ENCODE measurements around the gene OSTN.
"Not testable (repeated sequence)": the region's sequence is repeated elsewhere in the genome, so short reads cannot be mapped to it uniquely, and the experiment has no call there.

The OSTN gene

DNA sequence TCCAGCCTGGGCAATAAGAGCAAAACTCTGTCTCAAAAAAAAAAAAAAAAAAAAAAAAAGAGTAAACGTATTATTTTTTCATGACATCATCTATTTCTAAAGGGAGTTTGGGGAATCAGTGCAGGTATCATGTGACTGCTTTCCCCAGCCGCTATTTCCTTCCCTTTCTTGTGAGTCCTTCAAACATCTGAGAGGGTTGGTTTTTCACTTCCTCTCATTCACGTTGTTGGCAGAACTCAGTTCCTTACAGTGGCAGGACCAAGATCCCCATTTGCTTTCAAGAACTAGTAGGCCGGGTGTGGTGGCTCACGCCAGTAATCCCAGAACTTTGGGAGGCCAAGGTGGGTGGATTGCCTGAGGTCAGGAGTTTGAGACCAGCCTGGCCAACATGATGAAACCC lies 47.0 kb downstream of the OSTN start:
- ATAC-seq = not testable (repeated sequence)

GRCh38 chr3:191246630-191247029 lies 47.6 kb downstream of the OSTN start:
- ATAC-seq = peak; percentile 91
- TF ChIP-seq ARNTL (CRISPR knock-in tag; IDR thresholded peaks at IDR 0.05; ENCODE audit: borderline replicate concordance, low read depth) = no peak
- TF ChIP-seq ZC3H10 (CRISPR knock-in tag; IDR thresholded peaks at IDR 0.05) = 0 out of 2 replicates have a peak, but pooled peaks have one; percentile 36

GRCh38 chr3:191253089-191253799 lies 54.2 kb downstream of the OSTN start:
- TF ChIP-seq PPARA (CRISPR knock-in tag; IDR thresholded peaks at IDR 0.05; ENCODE audit: borderline replicate concordance) (no peak), RARB (CRISPR knock-in tag; IDR thresholded peaks at IDR 0.05) (no peak)
- ATAC-seq = no peak

- ATAC-seq = no peak
- TF ChIP-seq ZNF565 (CRISPR knock-in tag; conservative IDR thresholded peaks at IDR 0.05; ENCODE audit: low read depth) (no peak), ESRRG (CRISPR knock-in tag; IDR thresholded peaks at IDR 0.05) (no peak), CSRNP3 (CRISPR knock-in tag; IDR thresholded peaks at IDR 0.05) (no peak), ISL1 (CRISPR knock-in tag; IDR thresholded peaks at IDR 0.05) (no peak), TCF4 (CRISPR knock-in tag; IDR thresholded peaks at IDR 0.05; ENCODE audit: borderline replicate concordance) (no peak), ZFP30 (CRISPR knock-in tag; IDR thresholded peaks at IDR 0.05) (no peak), CSDC2 (CRISPR knock-in tag; IDR thresholded peaks at IDR 0.05) (no peak), RARB (CRISPR knock-in tag; IDR thresholded peaks at IDR 0.05) (no peak), TOX (CRISPR knock-in tag; IDR thresholded peaks at IDR 0.05; ENCODE audit: borderline replicate concordance) (no peak), ZC3H10 (CRISPR knock-in tag; IDR thresholded peaks at IDR 0.05) (no peak), POU6F1 (CRISPR knock-in tag; IDR thresholded peaks at IDR 0.05; ENCODE audit: borderline replicate concordance, low read depth) (no peak), ZNF70 (CRISPR knock-in tag; IDR thresholded peaks at IDR 0.05) (no peak), PPARA (CRISPR knock-in tag; IDR thresholded peaks at IDR 0.05; ENCODE audit: borderline replicate concordance) (no peak), GLIS3 (CRISPR knock-in tag; IDR thresholded peaks at IDR 0.05) (no peak), BACH2 (CRISPR knock-in tag; IDR thresholded peaks at IDR 0.05; ENCODE audit: borderline replicate concordance) (no peak), ZFP3 (CRISPR knock-in tag; IDR thresholded peaks at IDR 0.05) (no peak)
- TF ChIP-seq, protein P1, sequence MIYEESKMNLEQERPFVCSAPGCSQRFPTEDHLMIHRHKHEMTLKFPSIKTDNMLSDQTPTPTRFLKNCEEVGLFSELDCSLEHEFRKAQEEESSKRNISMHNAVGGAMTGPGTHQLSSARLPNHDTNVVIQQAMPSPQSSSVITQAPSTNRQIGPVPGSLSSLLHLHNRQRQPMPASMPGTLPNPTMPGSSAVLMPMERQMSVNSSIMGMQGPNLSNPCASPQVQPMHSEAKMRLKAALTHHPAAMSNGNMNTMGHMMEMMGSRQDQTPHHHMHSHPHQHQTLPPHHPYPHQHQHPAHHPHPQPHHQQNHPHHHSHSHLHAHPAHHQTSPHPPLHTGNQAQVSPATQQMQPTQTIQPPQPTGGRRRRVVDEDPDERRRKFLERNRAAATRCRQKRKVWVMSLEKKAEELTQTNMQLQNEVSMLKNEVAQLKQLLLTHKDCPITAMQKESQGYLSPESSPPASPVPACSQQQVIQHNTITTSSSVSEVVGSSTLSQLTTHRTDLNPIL (CRISPR knock-in tag; IDR thresholded peaks at IDR 0.05; ENCODE audit: low read depth) = no peak
Measured at GRCh38 chr3:191254098-191254873, 55.2 kb downstream of the OSTN start.

DNA sequence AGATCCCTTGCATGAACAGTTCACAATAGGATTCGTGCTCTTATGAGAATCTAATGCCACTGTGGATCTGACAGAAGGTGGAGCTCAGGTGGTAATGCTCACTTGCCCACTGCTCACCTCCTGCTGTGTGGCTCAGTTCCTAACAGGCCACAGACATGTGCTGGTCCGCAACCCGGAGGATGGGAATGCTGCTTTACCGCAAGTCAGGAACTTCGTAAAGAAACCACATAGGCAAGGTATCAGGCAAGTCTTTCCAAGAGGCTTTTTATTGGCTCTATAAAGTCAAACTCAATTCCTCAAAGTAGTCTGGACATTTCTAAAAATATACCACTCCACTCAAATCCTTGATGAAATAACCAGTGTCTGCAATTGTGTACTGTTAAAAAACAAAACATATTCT lies 56.1 kb downstream of the OSTN start:
- TF ChIP-seq ISL1 (CRISPR knock-in tag; IDR thresholded peaks at IDR 0.05) = no peak

GRCh38 chr3:191256405-191256804 lies 57.4 kb downstream of the OSTN start:
- TF ChIP-seq CSDC2 (CRISPR knock-in tag; IDR thresholded peaks at IDR 0.05) (no peak), GLIS3 (CRISPR knock-in tag; IDR thresholded peaks at IDR 0.05) (no peak), ZFP30 (CRISPR knock-in tag; IDR thresholded peaks at IDR 0.05) (no peak), POU6F1 (CRISPR knock-in tag; IDR thresholded peaks at IDR 0.05; ENCODE audit: borderline replicate concordance, low read depth) (no peak), BACH2 (CRISPR knock-in tag; IDR thresholded peaks at IDR 0.05; ENCODE audit: borderline replicate concordance) (no peak)
- no peak for ATAC-seq

More for the DNA sequence above, 56.1 kb downstream of the OSTN start:
- ATAC-seq = no peak; the same call in 2 of the 3 replicates

Measured in SK-N-SH treated with all-trans-retinoic acid at 6 μM for 48 hours (cell line).